Left renal pelvis (tissue), 4 donors: ENCODE data around the gene ETS1. TPM values are rescaled to one million over a fixed set of nuclear protein-coding genes. Genes with fewer than 3 reads are reported as not detected.

ENCODE experiments used
- DNase-seq, 4 donors: peaks; one replicate each; pipeline ENCODE4 v3.0.0-alpha.2; 2013; ENCODE audit warnings: low read depth in 4 of 4, low spot score in 3 of 4
- polyA plus RNA-seq, 4 donors: library from polyadenylated mRNA; unstranded; fragments of 120-200 nt; gene quantifications; one replicate each; pipeline ENCODE4 v1.2.1, GENCODE V29; 2013; ENCODE audit not compliant: insufficient read length in 4 of 4

Gene ETS1
- polyA plus RNA-seq, 4 donors: 61.3 to 83.5 (median 70.9) TPM

DNA sequence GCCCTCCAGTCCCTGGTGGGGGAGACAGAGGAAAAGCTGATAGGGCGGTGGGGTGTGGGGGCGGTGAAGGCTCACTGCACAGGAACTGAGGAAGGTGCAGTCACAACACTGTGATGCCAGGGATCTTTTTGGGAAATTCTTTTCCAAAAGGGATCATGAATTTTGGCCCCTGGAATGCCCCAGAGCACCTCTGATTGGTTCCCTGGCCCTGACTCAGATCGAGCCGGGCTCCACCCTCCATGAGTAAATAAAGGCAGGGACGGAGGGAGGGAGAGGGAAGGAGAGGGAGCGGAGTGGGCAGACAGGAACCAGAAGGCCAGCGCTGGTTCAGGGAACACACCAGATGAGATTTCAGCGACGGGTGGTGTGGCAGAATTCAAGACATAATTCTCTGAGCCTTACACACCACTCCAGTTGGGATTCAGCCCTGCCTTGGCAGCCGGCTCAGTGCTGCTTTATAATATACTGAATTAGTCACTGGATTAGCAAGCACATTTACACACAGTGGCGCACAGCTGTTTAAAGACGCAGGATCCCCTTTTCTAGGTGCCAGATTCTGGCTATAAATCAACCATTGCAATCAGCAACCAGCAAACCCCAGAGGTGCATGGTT is 80.3 kb downstream of the ETS1 start:
- DNase-seq: no peak

DNA sequence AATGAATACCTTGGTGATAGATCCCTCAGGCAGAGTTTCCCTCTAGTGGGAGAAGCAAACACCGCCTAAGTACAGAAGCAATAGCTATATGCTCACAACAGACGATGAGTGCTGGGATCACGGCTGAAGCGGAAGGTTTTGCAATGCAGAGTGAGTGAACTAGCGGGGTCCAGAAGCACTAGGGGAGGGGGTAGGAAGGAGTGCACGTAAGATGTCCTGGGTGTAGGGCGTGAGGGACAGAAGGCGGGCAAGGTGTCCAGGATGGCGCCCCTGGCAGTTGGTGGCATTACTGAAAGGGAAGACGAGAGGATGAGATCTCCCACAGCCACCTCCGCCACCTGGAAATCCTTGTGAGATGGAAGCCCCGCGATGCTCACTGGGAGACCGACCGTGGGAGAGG is 81.0 kb downstream of the ETS1 start:
- no peak for DNase-seq

DNA sequence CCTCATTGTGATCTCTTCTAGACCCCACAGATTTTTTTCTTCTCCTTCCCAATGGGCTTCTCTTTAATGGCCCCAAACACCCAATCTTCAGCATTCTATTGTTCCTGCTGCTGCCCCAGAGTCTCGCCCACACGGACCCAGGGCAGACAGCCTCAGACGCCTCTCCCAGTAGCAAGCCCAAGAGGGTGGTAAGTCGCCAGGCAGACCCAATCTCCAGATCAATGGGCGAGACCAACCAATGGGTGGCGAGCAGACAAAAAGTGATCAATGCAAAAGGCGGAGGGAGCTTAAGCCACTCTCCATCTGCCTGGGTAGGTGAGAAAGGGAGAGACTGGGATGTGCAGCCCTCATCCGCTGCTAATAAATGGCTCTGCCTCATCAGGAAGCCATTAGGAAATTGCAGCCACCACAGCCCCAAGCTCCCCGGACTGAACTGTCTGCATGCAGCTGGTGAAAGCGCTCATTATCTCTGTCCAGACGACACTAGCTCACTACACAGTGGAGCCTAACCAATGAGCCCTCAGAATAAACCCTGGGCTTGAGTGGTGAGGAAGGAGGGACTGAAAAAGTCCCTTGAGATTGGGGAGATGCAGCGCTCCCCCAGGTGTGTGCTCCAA is 81.8 kb downstream of the ETS1 start:
- DNase-seq: no peak

DNA sequence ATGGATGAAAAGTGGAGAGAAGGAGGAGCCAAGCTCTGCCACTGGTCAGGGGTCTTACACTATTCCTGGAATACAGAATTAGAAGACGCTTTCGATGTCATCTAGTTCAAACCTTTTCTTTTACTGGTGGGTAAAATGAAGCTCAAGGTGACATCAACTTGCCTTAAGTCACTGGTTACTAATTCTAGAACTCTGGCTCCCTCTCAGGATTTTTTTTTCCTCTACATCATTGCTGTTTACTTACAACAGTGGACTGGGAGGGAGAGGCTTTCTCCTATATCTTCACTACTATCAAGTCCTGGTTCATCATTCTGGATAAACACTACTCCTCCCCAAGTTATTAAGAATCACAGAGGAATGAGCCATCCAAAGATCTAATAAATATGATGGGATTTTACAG is 82.9 kb downstream of the ETS1 start:
- DNase-seq: no peak

DNA sequence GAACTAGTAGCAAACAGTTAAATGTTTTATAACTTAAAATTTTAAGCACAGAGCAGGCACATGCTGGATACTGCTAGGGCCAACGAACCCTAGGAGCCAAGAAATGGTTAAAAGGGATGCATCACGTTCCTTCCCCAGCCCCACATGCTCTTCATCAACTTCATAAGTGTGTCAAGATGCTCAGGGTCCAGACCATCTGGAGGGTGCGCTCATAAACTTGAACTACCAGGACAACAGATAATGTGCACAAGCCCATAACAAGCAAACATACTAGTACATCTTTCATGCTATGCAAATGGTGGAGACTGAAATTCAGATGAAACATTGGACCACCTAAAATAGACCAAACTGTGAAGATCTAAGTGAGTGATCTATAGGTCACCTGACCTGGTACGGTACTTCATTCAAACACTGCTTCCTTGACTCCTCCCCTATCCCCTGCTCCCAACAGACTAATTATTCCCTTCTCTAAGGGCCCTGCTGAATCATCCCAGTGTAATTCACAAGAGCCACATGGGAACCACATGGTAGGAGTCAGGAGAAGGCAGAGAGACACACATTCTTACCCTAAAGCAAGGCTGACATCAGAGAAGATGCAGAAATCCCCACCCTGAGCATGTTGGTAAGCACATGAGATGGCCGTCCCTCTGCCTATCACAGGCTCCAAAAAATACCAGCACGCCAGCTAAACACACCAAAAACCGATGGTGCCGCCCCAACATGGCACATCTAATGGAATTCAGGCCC is 83.9 kb downstream of the ETS1 start:
- no peak for DNase-seq

DNA sequence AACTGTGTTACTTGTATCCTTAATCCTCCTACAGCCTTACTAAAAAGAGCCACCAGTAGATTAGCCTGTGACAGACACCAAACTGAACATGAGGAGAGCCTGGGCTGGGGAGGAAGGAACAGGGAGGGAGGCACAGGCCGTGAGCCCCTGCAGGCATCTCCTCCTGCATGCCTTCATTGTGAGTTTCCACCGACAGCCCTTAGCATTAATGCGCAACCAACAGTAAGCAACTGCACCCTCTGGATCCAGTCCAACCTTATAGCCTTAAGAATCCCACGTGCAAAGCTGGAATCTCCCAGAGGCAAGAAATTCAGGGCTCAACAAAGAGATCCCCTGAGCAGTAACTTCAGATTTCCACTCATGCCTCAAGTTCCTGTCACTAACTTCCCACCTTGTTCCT is 84.6 kb downstream of the ETS1 start:
- DNase-seq: no peak

DNA sequence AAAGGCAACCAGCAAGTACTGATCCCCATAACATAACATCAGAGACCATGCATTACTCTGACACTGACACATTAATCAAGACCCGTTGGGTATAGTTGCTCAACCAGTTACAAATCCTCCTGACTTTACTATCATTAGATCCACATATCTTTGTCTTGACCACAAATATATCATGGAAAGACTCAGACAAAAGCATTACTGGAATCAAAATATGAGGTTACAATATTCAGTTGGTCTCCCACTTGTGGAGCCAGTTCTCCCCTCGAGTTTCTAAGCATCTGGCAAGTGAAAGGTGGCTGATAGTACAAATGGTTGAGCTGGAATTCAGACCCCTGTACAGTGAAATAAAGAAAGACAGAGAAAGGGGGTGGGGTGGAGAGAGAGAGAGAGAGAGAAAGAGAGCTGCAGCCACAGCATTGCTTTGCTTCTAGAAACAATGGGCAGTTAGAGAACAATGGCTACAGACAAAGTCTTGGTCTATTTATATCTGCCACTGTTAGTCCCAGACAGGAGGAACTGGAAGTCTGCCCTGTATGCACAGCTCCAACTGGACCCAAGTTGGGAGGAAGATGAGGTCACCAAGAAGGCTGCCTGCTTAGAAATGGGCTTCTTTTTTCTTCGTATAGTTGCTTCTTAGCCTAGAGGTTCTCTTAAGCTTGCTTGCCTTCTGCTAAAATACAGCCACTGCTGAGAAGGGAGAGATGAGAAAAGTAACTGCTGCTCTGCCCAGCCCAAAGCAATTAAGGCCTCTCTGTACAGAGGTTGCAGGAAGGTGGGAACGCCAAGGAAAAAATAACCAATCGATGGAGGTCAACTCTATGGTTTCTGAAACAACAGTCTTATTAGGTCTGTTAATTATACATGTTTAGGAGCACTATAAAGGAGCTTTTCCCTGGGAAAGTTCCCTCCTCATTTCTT is 85.5 kb downstream of the ETS1 start:
- DNase-seq: no peak

DNA sequence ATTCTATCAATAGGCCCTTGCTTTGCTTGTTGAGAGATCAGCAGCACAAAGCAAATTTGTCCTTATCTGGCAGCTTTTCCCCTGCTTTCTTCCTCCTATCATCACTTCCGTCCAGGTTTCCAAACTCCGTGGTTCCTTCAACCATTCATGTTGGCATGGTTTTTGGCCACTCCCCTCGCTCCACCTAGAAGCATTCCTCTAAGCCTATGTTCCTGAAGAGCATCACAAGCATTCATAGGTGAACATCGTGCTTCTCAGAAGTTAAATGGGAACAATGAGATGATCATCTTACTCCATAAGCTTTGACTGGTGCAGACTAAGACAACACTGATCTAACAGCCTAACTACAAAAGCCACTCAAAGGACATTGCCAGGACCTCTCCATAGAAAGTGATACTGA is 86.3 kb downstream of the ETS1 start:
- DNase-seq: no peak

DNA sequence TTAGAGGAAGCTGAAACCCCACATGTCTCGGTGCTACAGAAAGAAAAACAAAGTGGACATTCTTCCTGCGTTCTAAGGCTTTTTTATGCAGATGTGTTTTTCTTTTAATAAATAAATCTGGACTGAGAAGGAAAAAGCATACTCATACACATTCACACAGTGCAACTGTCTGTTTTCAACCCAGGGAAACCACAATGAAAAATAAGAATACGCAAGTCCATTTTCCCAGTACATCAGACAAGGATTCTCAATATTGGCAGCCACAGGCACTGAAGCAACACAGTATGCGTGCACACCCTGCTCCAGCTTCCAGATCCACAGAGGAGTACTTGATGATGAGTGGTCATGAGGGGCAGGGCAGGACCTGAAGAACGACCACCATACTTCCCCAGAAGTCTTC is 86.9 kb downstream of the ETS1 start:
- no peak for DNase-seq

DNA sequence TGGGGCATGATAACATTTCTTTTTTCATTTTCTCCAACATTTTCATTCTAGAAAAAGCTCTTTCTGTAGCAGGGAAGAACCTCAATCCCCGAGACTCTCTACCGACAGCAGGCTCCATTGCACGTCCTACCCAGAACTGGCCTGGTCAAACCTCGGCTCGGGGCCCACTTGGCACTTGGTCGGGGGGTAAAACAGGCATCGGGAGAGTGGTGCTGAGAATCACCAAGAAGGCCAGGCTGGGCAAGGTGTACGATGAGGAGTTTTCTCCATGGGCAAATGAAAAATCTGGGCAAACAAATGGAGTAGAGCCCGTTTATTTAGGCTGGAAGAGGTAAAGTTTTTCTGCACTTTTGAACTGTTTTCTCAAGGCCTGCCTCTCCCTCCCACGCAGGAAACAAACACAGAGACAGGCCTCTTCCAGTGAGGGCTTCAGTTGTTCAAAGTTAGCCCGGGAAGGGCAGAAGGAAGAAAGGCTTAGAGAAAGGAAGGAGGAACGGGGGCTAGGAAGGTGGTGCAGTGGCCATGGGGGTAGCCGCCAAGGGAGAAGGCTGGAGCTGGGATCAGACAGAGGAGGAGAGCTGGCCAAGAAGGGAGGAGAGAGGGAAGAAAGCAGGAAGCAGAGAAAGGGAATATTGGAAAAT is 87.6 kb downstream of the ETS1 start:
- no peak for DNase-seq

DNA sequence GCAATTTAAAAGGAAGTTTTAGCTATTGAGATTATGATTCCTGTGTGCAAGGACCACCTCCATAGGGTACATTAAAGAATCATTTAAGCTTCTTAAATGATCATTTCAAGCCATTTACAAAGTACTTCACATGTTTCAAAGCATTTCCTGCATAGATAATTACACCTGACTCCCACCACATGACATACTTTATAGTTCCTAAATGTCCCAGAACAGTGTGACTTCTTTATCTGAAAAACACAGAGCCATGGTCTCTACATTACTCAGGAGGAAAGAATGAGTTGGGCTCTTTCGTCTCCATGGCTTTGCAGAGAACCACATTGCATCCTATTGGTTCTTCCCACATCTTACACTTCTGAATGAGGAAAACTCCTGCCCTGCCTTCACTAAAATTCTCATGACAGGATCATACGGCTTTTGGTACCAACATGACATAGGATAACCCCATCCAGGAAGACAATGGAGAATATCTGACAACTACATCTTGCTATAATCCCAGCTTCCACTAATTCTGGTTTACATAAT is 88.6 kb downstream of the ETS1 start:
- no peak for DNase-seq

DNA sequence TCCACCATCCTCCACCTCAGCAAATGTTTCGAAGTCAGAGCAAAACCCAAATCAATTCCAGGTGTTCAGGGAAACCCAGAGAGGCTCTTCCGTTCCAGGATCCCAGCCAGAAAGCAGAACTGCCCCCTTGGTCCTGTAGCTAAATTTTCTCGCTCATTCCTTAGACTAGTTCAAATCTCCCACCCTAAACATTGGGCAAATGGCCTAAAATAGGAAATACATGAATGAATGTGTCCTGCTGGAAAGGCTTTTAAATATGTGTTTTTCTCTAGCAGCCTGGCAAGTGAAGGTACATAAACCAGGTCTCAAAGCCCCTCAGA is 89.6 kb downstream of the ETS1 start:
- no peak for DNase-seq

DNA sequence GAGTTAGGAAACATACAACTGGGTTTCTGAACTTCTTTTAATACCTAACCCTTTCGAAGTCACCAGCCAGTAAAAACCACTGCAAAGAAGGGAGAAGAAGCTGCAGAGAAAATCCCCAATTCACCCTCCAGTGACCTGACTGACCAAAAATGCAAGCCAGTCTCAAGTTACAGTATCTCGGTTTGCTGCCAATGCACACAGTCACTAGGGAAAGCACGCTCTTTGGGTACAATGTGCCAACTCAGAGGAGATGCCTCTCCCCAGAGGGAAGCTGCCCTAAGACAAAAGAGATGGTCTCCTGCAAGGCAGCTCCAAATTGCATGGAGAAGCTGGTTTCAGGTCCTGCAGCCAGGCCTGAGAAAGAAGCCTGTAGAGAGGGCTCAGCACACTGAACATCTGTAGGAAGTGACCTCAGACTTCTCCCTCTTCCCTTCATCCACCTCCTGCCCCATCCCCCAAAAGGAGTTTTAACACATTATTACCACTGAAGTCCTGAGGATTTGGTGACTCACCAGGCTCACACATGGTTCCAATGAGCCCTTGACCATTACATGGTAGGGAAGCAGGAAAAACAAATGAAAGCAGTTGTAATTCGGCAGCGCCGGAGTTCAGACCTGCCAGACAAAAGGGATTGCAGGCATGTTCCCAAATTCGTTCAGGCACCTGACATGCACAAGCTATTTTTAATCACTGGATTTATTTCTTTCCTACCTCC is 90.1 kb downstream of the ETS1 start:
- DNase-seq: no peak

DNA sequence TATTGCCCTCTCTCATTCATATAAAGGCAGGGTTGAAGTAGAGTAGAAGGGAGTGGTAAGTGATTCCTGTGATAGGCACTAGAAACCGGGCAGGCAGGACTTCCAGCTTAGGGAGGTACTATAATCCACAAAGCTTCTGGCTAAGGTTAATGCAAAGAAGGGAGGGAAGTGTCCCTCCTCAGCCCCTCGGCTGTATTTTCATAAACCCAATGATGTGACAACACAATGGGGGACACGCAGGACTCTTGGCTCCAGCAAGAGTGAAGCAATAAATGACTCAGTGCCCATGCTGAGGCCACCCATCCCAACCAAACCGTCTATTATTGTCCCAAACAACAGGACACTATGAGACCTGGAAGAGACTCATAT is 90.7 kb downstream of the ETS1 start:
- DNase-seq: no peak

DNA sequence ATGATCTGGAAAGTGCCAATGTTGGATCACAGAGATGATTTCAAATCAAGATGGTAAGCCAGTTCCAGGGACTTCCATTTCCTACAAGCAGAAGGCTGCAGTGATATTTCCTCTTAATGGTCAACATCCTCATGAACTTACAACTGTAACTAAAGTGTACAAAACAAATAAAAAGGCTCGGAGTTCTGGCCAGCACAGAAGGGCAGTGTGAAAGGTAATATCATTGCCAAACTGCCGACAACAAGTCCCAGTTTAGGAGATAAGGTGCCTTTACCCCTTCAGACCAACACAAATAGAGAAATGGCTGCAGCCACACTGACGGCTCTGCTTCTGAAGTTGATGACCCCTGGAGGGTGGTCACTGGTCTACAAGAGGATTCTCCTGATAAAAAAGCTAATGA is 91.1 kb downstream of the ETS1 start:
- no peak for DNase-seq

DNA sequence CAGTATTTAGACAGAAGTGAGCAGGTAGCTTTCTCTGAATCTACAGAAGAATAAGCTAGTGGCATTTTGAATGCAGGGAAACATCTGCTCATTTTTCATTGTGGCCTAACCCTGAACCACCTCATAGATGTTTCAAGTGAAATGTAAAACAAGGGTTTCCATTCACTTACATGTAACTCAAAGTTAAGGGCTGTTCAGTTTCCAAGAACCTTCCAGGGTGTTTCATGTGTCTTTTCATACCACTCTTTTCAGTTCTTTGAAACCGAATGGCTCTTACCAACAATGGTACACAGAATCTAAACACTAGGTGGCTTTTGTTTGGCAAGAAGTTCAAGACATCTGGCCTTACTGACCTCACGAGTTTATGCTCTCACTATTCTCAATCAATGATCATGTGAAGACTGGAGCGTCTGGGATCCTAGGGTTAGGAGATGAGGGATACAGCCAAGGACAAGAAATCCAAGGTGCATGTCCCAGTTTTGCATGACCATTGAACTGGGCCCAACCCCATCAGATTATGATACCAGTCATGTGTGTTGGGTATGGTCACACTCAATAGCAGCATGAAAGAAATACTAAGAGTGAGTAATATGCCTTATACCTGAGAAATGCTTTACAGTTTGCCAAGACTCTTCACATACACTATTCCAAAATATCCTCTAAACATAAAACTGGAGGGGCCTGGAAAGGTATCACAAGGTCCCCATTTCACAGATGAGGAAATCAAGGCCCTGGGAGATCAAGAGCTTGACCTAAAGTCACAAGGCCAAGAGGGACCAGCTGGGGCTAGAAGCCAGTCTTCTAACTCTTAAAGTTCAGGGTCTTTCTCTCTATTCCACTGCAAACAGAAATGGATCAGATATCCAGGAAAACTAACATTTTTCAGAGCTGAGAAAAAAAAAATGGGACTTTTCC is 92.7 kb downstream of the ETS1 start:
- no peak for DNase-seq

DNA sequence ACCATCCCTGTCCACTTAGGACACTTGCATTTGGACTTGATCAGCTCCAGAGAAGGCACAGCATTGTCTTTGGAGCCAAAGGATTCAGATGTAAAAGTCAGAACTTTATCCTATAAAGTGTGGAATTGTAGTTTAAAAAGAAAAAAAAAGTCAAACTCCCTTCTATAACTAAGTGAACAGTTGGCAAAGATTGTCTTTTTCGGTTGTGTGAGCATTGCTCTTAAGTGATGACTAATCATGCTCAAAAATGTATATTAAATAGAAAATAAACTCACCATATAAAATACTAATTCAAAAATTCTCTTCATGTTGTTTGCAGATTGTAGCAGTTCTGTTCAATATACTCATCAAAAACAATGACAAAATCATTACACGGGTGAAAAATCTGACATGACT is 93.8 kb downstream of the ETS1 start:
- no peak for DNase-seq

DNA sequence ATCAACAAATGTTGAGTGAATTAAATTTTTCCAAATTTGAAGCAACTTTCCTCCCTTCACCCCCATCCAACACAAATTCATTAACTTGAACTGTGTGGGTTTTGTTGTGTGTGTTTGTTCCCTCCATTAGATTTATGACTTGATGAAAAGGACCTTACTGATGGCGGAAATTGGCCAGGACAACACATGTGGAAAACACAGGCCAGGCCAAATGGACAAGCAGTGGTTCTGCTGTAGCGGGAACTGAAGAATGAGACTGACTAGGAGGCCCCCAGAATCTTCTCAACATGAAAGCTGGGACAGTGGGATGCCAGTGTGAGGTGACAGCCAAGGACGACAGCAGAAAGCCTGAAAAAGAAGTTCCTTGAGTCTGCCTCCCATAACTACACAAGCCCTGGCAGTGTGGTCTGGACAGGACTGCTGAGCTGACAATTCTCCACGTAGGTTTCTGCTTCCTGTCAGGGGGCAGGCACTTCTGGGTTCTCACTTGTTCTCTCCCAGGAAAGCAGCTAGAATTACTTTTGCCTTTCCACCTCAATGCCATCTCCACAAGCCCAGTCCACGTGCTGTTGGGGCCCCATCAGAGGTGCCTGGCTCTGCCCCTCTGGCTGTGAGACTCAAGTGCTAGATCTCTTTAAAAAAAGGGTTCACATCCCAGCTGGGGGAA is 94.3 kb downstream of the ETS1 start:
- DNase-seq: no peak
